ENCODE data around the gene OGA. TPM values are rescaled to one million over a fixed set of nuclear protein-coding genes. Genes with fewer than 3 reads are reported as not detected.
"Not testable (repeated sequence)": the region's sequence is repeated elsewhere in the genome, so short reads cannot be mapped to it uniquely, and the experiment has no call there.

Gene OGA
- total RNA-seq, 1 experiment from 2014 or later: 46.4 TPM

DNA sequence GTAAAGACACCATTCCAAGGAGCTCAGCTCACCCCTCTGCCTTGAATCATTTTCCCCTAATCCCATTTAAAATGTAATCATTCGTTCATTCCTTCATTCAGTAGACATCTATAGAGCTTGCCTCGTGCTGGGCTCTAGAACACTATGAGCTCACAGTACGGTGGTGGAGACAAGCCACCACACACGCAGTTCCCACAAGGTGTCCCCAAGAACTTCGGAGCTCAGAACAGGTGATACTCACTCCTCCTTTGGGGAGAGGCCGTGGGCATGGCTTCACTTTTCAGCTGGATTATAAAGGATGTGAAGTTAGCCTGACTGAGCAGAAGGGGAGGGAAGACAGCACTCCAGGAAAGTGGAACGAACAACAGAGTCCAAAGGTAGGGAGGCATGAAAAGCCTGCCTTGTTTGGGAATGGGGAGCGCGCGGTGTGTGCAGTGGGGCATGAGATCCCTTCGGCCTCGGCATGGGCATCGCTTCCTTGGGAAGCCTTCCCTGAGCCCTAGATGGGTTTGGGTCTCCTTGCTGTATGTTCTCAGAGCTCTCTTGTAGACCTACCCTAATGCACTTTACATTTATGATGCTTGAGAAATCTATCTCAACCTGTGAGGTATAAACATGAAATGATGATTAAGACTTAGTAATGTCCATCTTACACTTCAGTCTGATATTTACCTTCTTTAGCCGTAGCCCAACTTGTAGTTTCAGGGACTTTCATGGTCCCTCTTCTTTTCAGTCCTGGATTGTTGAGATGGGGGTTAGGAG lies 809 bp upstream of the OGA start:
- in situ Hi-C loops (cut with HindIII; ENCODE audit: low pct_unique_long_range_greater_than_20kb, low sequenced_read_pairs): no loop called here
- no peak for DNase-seq (ENCODE audit: low read depth, low spot score)

DNA sequence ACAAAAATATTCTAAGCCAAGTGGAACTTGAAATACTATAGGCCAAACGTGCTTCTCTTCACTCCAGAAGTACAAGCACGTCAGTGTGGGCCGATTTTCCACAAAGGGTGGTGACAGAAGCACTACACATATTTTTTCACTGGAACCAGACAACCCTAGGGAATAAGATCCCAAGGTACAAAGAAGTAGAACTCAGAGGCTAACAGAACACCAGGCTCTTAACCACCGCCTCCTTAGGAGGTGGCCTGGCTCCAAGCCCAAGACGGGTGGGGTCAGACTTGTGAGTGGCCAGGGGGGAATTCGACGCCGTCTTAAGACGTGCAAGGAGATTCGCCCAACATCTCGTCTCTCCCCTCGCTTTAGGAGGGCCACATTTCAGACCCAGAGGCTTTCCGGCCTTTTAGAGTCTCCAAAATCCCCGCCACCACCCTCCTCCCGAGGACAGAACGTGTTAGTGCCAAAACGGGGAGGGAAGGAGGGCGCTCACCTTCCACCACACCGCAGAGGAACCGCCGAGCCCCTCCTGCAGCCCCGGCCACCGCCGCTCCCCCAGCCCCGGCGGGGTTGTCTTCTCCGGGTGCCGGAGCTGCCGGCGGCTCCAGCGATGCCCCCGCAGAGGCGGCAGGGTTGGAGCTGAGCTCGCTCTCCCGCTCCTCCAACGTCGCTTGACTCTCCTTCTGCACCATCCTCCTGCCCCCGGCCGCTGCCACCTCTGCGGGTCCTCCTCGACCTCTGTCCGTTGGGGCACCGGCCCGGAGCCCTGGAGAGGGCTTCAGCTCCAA lies 716 bp downstream of the OGA start:
- peak; percentile 80 for DNase-seq (ENCODE audit: low read depth, low spot score)
- in situ Hi-C loops (cut with HindIII; ENCODE audit: low pct_unique_long_range_greater_than_20kb, low sequenced_read_pairs): no loop called here

GRCh38 chr10:101816913-101817336 lies 1.3 kb downstream of the OGA start:
- no peak for DNase-seq (ENCODE audit: low read depth, low spot score)
- in situ Hi-C loops (cut with HindIII; ENCODE audit: low pct_unique_long_range_greater_than_20kb, low sequenced_read_pairs): no loop called here

DNA sequence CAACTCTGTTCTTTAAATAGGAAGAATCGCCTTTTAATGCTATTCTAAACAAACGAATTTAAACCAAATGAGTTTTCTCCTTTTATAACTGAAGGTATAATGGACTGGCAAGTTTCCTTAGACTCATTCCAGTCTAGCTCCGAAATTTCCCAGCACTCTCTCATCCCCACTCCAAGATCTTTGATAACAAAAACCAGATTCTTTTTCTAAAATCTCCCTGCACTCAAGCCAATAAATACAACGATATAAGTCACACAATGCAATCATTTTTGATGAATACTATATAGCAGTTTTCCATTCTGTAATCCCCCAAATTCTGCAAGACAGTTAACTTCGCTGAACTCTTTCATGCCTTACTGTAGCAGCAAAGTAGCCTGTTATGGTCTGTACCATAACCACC lies 1.9 kb downstream of the OGA start:
- in situ Hi-C loops (cut with HindIII; ENCODE audit: low pct_unique_long_range_greater_than_20kb, low sequenced_read_pairs): no loop called here
- DNase-seq (ENCODE audit: low read depth, low spot score): no peak

- no peak for DNase-seq (ENCODE audit: low read depth, low spot score)
- in situ Hi-C loops (cut with HindIII; ENCODE audit: low pct_unique_long_range_greater_than_20kb, low sequenced_read_pairs): no loop called here
These were observed 3.7 kb downstream of the OGA start for GRCh38 chr10:101814466-101815071.

DNA sequence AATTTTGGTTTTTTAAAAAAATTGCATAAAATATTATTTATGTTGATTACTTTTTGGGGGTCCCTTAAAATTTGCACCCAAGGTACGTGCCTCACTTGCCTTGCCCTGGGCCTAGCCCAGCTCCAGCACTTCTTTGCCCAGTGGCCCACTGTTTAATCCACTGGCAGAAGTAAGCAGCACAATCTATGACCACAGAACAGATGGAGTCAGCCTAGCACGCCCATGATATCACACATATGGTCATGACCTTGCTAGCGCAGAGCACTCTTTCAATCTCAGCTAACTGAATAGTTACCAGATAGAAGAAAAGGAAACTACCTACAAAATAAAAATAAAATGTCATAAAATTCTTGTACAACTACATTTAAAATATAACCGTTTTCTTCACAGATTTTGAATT lies 5.6 kb downstream of the OGA start:
- in situ Hi-C loops (cut with HindIII; ENCODE audit: low pct_unique_long_range_greater_than_20kb, low sequenced_read_pairs): no loop called here
- DNase-seq (ENCODE audit: low read depth, low spot score): no peak

DNA sequence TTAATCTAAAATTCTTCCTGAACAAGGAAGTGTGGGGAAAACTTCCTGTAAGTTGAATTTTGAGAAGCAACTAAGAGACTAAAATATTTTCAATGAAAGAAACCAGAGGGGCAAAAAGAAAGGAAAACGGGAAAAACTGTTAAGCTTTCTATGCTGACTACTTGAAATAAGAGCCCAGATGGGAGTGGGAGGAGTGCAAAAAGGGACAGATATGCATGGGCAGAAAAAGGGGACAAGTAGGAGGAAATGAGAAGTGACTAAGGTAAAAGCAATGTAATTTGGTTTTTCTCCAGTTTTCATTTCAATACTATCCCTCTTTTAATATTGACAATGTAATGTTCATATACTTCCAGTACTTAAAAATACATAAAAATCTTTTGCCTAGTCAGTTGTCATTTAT lies 11.1 kb downstream of the OGA start:
- in situ Hi-C loops (cut with HindIII; ENCODE audit: low pct_unique_long_range_greater_than_20kb, low sequenced_read_pairs): no loop called here
- DNase-seq (ENCODE audit: low read depth, low spot score): no peak

DNA sequence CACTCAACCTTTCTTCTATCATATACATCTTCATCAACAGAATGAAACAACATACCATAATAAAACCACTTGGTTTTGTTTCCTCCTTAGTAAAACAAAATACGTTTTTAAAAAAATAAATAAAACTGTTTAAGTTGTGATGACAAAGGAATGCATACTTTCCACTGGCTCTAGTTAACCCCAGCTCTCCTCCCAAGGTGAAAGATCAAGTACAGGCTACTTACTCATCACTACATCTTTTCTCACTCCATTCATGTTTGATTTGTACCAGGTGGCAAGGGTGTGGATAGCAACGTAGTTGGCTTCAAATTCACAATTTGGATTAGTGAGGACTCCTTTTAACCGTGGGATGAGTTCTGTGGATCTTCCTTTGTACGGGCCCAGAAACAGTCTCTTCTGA lies 14.7 kb downstream of the OGA start:
- in situ Hi-C loops (cut with HindIII; ENCODE audit: low pct_unique_long_range_greater_than_20kb, low sequenced_read_pairs): no loop called here
- no peak for DNase-seq (ENCODE audit: low read depth, low spot score)

- in situ Hi-C loops (cut with HindIII; ENCODE audit: low pct_unique_long_range_greater_than_20kb, low sequenced_read_pairs): no loop called here
- DNase-seq (ENCODE audit: low read depth, low spot score): no peak
These were observed 20.7 kb downstream of the OGA start for GRCh38 chr10:101797403-101798059.

DNA sequence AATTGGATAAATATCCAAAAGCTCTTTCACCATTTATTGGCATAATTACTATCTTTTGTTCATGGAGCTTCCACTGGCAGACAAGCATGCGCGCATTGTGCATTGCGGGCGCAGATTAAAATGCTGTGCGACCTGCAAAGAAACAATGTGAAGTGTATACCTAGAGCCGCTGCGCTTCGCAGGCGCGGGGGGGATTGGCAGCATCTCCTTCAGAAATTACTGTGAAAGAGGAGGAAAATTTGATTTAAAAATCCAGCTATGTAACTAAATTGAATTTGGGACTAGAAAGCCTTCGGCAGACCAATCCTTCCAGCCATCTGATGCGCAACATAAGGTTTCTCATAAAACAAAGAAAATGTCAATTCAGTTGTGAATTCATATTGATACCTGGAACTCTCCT lies 24.7 kb downstream of the OGA start:
- in situ Hi-C loops (cut with HindIII; ENCODE audit: low pct_unique_long_range_greater_than_20kb, low sequenced_read_pairs): no loop called here
- no peak for DNase-seq (ENCODE audit: low read depth, low spot score)

GRCh38 chr10:101789686-101790085 lies 28.6 kb downstream of the OGA start:
- in situ Hi-C loops (cut with HindIII; ENCODE audit: low pct_unique_long_range_greater_than_20kb, low sequenced_read_pairs): no loop called here

DNA sequence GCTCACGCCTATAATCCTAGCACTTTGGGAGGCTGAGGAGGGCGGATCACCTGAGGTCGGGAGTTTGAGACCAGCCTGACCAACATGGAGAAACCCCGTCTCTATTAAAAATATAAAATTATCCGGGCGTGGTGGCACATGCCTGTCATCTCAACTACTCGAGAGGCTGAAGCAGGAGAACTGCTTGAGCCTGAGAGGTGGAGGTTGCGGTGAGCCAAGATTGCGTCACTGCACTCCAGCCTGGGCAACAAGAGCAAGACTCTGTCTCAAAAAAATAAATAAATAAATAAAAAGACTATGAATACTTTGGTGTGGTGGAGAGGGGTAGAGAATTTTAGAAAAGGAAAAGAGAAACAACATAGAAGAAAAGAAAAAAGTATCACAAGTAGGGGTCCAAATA lies 29.0 kb downstream of the OGA start:
- DNase-seq (ENCODE audit: low read depth, low spot score); in situ Hi-C loops (cut with HindIII; ENCODE audit: low pct_unique_long_range_greater_than_20kb, low sequenced_read_pairs): not testable (repeated sequence)

More at GRCh38 chr10:101789686-101790085, 28.6 kb downstream of the OGA start:
- no peak for DNase-seq (ENCODE audit: low read depth, low spot score)

DNA sequence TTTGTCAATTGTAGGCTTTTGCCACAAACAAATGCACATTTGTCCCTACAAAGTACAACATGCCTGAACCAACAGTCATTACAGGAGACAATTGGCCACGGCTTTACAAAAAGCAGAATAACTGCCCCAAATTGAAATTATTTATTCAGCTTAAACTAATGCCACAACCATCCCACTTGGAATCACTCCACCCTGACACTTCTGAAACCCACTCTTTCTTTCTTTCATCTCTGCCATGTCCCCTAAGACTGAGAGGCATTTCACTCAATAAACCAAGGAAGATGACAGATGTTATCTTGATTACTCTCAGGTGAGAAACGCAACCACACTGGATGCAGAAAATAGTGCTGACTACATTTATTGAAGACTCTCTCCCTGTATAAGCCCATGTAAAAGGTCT lies 32.4 kb downstream of the OGA start:
- in situ Hi-C loops (cut with HindIII; ENCODE audit: low pct_unique_long_range_greater_than_20kb, low sequenced_read_pairs): no loop called here

GRCh38 chr10:101784558-101784957 lies 33.7 kb downstream of the OGA start:
- in situ Hi-C loops (cut with HindIII; ENCODE audit: low pct_unique_long_range_greater_than_20kb, low sequenced_read_pairs): no loop called here
- no peak for DNase-seq (ENCODE audit: low read depth, low spot score)

More for the DNA sequence above, 32.4 kb downstream of the OGA start:
- DNase-seq (ENCODE audit: low read depth, low spot score): no peak

GRCh38 chr10:101783736-101784118 lies 34.5 kb downstream of the OGA start:
- no peak for DNase-seq (ENCODE audit: low read depth, low spot score)
- in situ Hi-C loops (cut with HindIII; ENCODE audit: low pct_unique_long_range_greater_than_20kb, low sequenced_read_pairs): no loop called here

DNA sequence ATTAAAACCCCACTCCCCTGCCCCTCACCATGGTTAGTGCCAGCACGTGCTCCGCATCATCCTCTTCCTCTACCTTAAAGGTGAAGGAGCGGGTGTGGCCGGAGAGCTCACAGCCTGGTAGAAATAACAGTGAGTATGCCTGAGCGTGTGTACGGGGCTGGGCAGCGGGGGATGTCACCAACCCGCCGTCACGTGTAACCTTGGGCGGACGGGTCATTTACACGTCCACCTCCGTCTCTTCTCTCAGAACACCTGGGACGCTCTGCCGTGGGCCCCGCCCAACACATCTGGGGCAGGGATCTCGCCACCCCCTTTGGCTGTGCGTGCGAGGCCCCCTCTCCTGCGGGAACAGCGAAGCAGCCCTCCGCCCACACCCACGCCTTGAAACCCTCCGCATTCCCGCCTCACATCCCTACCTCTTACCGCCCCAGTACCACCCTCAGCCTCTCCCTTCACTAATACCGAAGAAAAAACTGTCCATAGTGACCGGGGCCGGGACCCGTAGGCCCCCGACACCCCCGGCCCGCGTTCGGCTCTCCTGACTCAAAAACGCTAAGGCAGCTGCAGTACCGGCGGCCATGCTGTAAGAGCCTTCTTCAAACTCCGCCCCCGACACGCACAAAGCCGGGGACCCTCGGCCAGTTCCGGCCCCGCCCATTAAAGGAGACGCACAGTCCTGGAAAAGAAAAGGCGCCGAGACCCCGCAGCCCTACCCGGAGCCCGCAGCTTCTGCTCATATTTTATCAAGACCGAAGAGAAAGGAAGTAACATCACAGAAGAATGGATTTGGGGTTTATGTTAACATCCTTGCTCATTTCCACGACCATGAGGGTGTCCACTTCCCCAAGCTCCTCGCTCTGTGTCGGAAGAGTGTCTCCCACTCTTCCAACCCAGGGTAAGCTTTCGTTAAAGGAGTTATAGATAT lies 35.2 kb downstream of the OGA start, which contains the start of gene NPM3:
TSS of gene NPM3 (minus strand) at position 636 of the 925 bp plus-strand sequence. CDS start at position 580, 56 bp downstream.
- in situ Hi-C loops (cut with HindIII; ENCODE audit: low pct_unique_long_range_greater_than_20kb, low sequenced_read_pairs): no loop called here

More for the DNA sequence above, 35.2 kb downstream of the OGA start, which contains the start of gene NPM3:
- DNase-seq (ENCODE audit: low read depth, low spot score): peak; percentile 76
